Measurements from ENCODE around the gene CCDC183. TPM values are rescaled to one million over a fixed set of nuclear protein-coding genes. Genes with fewer than 3 reads are reported as not detected.

The CCDC183 gene
- total and polyA plus RNA-seq, 2 donors from 2014 or later, result 0.88 to 3.1 TPM

DNA sequence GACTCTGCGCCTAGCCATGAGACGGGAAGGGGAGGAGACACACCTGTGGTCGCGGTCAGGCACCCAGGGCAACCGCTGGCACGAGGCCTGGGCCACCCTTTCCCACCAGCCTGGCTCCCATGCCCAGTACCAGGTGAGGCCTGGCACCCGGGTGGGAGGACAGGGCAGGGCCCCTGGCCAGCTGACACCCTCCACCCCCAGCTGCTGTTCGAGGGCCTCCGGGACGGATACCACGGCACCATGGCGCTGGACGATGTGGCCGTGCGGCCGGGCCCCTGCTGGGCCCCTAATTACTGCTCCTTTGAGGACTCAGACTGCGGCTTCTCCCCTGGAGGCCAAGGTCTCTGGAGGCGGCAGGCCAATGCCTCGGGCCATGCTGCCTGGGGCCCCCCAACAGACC is 61.0 kb downstream of the CCDC183 start:
- Histone ChIP-seq H3K36me3 (ENCODE audit: control insufficient read depth in 2 of 3, insufficient read depth in 3 of 3, low read length in 3 of 3) (peaks cover 0 to 7% (median 0%) of the 10 kb centered on the region in 3 donors), H3K4me3 (ENCODE audit: low read length in 3 of 3) (no peak overlapping the region), H3K27ac (ENCODE audit: low read depth in 2 of 2, low read length in 2 of 2) (no peak overlapping the region), H3K27me3 (ENCODE audit: control insufficient read depth, insufficient read depth, low read length) (no peaks in the 10 kb centered on the region), H3K9ac (ENCODE audit: low read length in 3 of 3) (no peak overlapping the region), H3K9me3 (ENCODE audit: control insufficient read depth in 2 of 3, insufficient read depth in 1 of 3, low read length in 3 of 3) (no peaks in the 10 kb centered on the region), H3K4me1 (ENCODE audit: control insufficient read depth in 2 of 3, insufficient read depth in 2 of 3, low read depth in 1 of 3, low read length in 3 of 3) (peaks cover 0 to 16% (median 7%) of the 10 kb centered on the region in 3 donors)
- no peak for FAIRE-seq
- intact Hi-C loops (cut with DNase I), result no loop called here
- TF ChIP-seq, protein P1, sequence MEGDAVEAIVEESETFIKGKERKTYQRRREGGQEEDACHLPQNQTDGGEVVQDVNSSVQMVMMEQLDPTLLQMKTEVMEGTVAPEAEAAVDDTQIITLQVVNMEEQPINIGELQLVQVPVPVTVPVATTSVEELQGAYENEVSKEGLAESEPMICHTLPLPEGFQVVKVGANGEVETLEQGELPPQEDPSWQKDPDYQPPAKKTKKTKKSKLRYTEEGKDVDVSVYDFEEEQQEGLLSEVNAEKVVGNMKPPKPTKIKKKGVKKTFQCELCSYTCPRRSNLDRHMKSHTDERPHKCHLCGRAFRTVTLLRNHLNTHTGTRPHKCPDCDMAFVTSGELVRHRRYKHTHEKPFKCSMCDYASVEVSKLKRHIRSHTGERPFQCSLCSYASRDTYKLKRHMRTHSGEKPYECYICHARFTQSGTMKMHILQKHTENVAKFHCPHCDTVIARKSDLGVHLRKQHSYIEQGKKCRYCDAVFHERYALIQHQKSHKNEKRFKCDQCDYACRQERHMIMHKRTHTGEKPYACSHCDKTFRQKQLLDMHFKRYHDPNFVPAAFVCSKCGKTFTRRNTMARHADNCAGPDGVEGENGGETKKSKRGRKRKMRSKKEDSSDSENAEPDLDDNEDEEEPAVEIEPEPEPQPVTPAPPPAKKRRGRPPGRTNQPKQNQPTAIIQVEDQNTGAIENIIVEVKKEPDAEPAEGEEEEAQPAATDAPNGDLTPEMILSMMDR (IDR thresholded peaks at IDR 0.05; ENCODE audit: borderline replicate concordance, extremely low read depth, insufficient read depth), result no peak
- peak in 1 of 5 donors; percentile 80 for DNase-seq

Small RNA genes lying within 50 kb of the gene (microRNA-seq; reads per million reads assigned to microRNA genes)
- not detected for gene MIR4292
- not detected for gene MIR6722

Other genes with a start within 250 kb of the CCDC183 start
- gene EGFL7, start 133.4 kb upstream of the CCDC183 start, total RNA-seq, result 140 TPM
- 137 TPM for gene EGFL7, start 133.4 kb upstream of the CCDC183 start, polyA plus RNA-seq (ENCODE audit: insufficient read depth, low read depth, low replicate concordance)
- 83.6 TPM for gene AGPAT2, start 108.9 kb upstream of the CCDC183 start, total RNA-seq
- 73.4 TPM for gene AGPAT2, start 108.9 kb upstream of the CCDC183 start, polyA plus RNA-seq (ENCODE audit: insufficient read depth, low read depth, low replicate concordance)
- 7.5 TPM for gene DIPK1B, start 83.8 kb upstream of the CCDC183 start, total RNA-seq
- 22.6 TPM for gene DIPK1B, start 83.8 kb upstream of the CCDC183 start, polyA plus RNA-seq (ENCODE audit: insufficient read depth, low read depth, low replicate concordance)
- gene LCN10, start 53.4 kb upstream of the CCDC183 start, total RNA-seq, result 8.4 TPM
- gene LCN10, start 53.4 kb upstream of the CCDC183 start, polyA plus RNA-seq (ENCODE audit: insufficient read depth, low read depth, low replicate concordance), result 3.9 TPM
- 16.0 TPM for gene LCN6, start 47.8 kb upstream of the CCDC183 start, total RNA-seq
- gene LCN6, start 47.8 kb upstream of the CCDC183 start, polyA plus RNA-seq (ENCODE audit: insufficient read depth, low read depth, low replicate concordance), result not detected
- not detected for gene LCN8, start 38.1 kb upstream of the CCDC183 start, total RNA-seq
- not detected for gene LCN8, start 38.1 kb upstream of the CCDC183 start, polyA plus RNA-seq (ENCODE audit: insufficient read depth, low read depth, low replicate concordance)
- gene LCN15, start 31.8 kb upstream of the CCDC183 start, total RNA-seq, result not detected
- gene LCN15, start 31.8 kb upstream of the CCDC183 start, polyA plus RNA-seq (ENCODE audit: insufficient read depth, low read depth, low replicate concordance), result not detected
- 96.5 TPM for gene TMEM141, start 5.0 kb upstream of the CCDC183 start, total RNA-seq
- 403 TPM for gene TMEM141, start 5.0 kb upstream of the CCDC183 start, polyA plus RNA-seq (ENCODE audit: insufficient read depth, low read depth, low replicate concordance)
- gene RABL6, start 11.6 kb downstream of the CCDC183 start, total RNA-seq, result 70.3 TPM
- 60.4 TPM for gene RABL6, start 11.6 kb downstream of the CCDC183 start, polyA plus RNA-seq (ENCODE audit: insufficient read depth, low read depth, low replicate concordance)
- gene AJM1, start 46.1 kb downstream of the CCDC183 start, total RNA-seq, result 5.3 TPM
- gene AJM1, start 46.1 kb downstream of the CCDC183 start, polyA plus RNA-seq (ENCODE audit: insufficient read depth, low read depth, low replicate concordance), result 2.5 TPM
- gene PHPT1, start 53.1 kb downstream of the CCDC183 start, total RNA-seq, result 108 TPM
- gene PHPT1, start 53.1 kb downstream of the CCDC183 start, polyA plus RNA-seq (ENCODE audit: insufficient read depth, low read depth, low replicate concordance), result 283 TPM
- gene MAMDC4, start 56.0 kb downstream of the CCDC183 start, total RNA-seq, result 8.1 TPM
- 5.8 TPM for gene MAMDC4, start 56.0 kb downstream of the CCDC183 start, polyA plus RNA-seq (ENCODE audit: insufficient read depth, low read depth, low replicate concordance)
- gene EDF1, start 70.0 kb downstream of the CCDC183 start, total RNA-seq, result 316 TPM
- gene EDF1, start 70.0 kb downstream of the CCDC183 start, polyA plus RNA-seq (ENCODE audit: insufficient read depth, low read depth, low replicate concordance), result 888 TPM
- 16.9 TPM for gene TRAF2, start 90.2 kb downstream of the CCDC183 start, total RNA-seq
- 11.4 TPM for gene TRAF2, start 90.2 kb downstream of the CCDC183 start, polyA plus RNA-seq (ENCODE audit: insufficient read depth, low read depth, low replicate concordance)
- gene FBXW5, start 148.4 kb downstream of the CCDC183 start, total RNA-seq, result 97.2 TPM
- gene FBXW5, start 148.4 kb downstream of the CCDC183 start, polyA plus RNA-seq (ENCODE audit: insufficient read depth, low read depth, low replicate concordance), result 92.5 TPM
- gene C8G, start 148.9 kb downstream of the CCDC183 start, total RNA-seq, result 1.9 TPM
- gene C8G, start 148.9 kb downstream of the CCDC183 start, polyA plus RNA-seq (ENCODE audit: insufficient read depth, low read depth, low replicate concordance), result 2.1 TPM
- 42.9 TPM for gene LCN12, start 155.9 kb downstream of the CCDC183 start, total RNA-seq
- 35.5 TPM for gene LCN12, start 155.9 kb downstream of the CCDC183 start, polyA plus RNA-seq (ENCODE audit: insufficient read depth, low read depth, low replicate concordance)
- 236 TPM for gene PTGDS, start 181.2 kb downstream of the CCDC183 start, total RNA-seq
- gene PTGDS, start 181.2 kb downstream of the CCDC183 start, polyA plus RNA-seq (ENCODE audit: insufficient read depth, low read depth, low replicate concordance), result 709 TPM
- 1.4 TPM for gene LCNL1, start 186.7 kb downstream of the CCDC183 start, total RNA-seq
- 0.54 TPM for gene LCNL1, start 186.7 kb downstream of the CCDC183 start, polyA plus RNA-seq (ENCODE audit: insufficient read depth, low read depth, low replicate concordance)
- gene PAXX, start 196.1 kb downstream of the CCDC183 start, total RNA-seq, result 54.2 TPM
- 80.9 TPM for gene PAXX, start 196.1 kb downstream of the CCDC183 start, polyA plus RNA-seq (ENCODE audit: insufficient read depth, low read depth, low replicate concordance)
- 4.0 TPM for gene CLIC3, start 200.2 kb downstream of the CCDC183 start, total RNA-seq
- 2.1 TPM for gene CLIC3, start 200.2 kb downstream of the CCDC183 start, polyA plus RNA-seq (ENCODE audit: insufficient read depth, low read depth, low replicate concordance)
- gene ABCA2, start 231.9 kb downstream of the CCDC183 start, total RNA-seq, result 72.1 TPM
- gene ABCA2, start 231.9 kb downstream of the CCDC183 start, polyA plus RNA-seq (ENCODE audit: insufficient read depth, low read depth, low replicate concordance), result 39.2 TPM
- gene FUT7, start 235.8 kb downstream of the CCDC183 start, total RNA-seq, result 0.60 TPM
- not detected for gene FUT7, start 235.8 kb downstream of the CCDC183 start, polyA plus RNA-seq (ENCODE audit: insufficient read depth, low read depth, low replicate concordance)
- 189 TPM for gene NPDC1, start 249.8 kb downstream of the CCDC183 start, total RNA-seq
- 80.2 TPM for gene NPDC1, start 249.8 kb downstream of the CCDC183 start, polyA plus RNA-seq (ENCODE audit: insufficient read depth, low read depth, low replicate concordance)

All from kidney (tissue), 14 donors.